Stimulated activated CD8-positive, alpha-beta memory T cell treated with anti-CD3 and anti-CD28 coated beads, Interleukin-12 subunit alpha, Interleukin-12 subunit beta, amount 100 ng/mL, for 4 hours (primary cell): Measurements from ENCODE around the gene PHF1.
"Not testable (repeated sequence)": the region's sequence is repeated elsewhere in the genome, so short reads cannot be mapped to it uniquely, and the experiment has no call there.

Experiments
- DNase-seq: peaks from one replicate; pipeline ENCODE4 v3.0.0-alpha.2; 2020; ENCODE audit warnings: low read depth

Gene PHF1

DNA sequence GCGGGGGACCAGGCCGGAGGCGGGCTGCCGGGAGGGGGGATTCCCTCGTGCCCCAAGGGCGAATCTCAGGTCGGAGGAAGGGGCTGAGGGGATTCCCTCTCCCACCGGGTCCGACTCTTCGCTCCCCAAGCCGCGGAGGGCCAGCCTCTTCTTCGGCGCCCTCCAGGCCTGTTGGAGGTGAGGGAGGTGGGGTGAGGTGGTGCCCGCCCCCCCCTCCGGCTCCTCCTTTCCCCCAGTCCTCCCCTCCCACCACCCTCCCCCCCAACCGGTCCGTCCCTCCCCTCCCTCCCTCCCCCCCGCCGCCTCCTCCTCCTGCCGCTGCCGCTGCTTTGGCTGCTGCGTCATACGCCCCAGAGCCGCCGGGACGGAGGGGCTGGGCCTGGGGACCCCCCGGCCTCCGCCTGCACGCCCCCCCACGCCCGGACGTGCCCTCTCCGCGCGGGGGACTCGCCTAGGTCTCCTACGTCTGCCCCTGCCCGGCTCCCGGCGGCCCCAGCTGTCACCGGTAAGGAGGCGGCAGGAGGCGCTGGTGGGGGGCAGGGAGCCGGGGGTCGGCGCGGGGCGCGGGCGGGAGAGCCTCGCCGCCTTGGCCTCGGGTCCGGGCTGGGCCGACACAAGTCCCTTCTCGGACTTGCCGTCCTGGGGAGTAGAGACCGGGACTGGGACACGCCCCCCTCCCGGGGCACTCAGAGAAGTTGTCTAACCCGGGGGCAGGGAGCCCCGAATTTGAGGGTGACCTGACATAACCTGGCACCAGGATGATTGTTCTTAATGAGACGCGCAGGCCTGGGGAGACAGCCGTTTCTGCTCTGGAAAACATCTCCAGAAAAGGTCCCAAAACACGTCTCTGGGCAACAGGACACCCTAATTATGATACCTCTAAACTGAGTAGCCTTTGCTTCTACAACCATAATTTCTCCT, at the start of gene PHF1:
Gene PHF1 (plus strand): TSS at position 304 of the 921 bp plus-strand sequence. CDS start 1,250 bp downstream, outside the sequence.
- DNase-seq = no peak

DNA sequence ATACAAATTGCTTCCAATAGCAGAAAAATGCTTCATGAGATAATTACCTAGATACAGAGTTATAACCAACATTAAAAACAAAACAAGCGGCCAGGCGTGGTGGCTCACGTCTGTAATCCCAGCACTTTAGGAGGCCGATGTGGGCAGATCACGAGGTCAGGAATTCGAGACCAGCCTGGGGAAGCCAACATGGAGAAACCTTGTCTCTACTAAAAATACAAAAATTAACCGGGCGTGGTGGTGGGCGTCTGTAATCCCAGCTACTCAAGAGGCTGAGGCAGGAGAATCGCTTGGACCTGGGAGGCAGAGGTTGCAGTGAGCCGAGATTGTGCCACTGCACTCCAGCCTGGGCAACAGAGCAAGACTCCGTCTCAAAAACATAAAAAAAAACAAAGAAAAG, 47.3 kb upstream of the PHF1 start:
- not testable (repeated sequence) for DNase-seq

DNA sequence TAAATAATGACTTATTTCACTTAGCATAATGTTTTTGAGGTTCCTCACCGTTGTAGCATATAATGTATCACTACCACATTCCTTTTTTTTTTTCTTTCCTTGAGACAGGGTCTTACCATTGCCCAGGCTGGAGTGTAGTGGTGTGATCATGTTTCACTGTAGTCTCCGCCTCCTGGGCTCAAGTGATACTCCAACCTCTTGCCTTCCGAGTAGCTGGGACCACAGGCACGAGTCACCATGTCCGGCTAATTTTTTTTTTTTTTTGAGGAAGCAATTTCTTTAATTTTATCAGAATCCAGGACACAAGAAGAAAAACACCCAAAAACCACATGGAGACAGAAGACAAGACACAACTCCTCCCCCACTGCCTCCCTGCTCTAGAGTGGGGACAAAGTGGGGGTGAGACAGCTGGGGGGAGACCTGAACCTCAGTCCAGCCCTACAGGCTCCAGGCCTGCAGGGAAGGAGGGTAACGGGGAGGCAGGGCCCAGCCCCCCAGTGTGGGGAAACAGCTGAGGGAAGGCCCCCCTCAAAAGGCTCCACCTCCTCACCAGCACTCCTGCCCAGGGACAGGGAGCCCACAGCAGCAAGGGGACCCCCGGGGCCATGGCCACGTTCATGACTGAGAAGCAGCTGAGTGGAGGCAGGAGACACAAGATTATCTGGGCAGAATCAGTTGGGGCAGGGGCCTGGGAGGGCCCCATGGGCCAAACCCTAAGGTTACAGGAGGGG, 46.2 kb upstream of the PHF1 start:
- not testable (repeated sequence) for DNase-seq

DNA sequence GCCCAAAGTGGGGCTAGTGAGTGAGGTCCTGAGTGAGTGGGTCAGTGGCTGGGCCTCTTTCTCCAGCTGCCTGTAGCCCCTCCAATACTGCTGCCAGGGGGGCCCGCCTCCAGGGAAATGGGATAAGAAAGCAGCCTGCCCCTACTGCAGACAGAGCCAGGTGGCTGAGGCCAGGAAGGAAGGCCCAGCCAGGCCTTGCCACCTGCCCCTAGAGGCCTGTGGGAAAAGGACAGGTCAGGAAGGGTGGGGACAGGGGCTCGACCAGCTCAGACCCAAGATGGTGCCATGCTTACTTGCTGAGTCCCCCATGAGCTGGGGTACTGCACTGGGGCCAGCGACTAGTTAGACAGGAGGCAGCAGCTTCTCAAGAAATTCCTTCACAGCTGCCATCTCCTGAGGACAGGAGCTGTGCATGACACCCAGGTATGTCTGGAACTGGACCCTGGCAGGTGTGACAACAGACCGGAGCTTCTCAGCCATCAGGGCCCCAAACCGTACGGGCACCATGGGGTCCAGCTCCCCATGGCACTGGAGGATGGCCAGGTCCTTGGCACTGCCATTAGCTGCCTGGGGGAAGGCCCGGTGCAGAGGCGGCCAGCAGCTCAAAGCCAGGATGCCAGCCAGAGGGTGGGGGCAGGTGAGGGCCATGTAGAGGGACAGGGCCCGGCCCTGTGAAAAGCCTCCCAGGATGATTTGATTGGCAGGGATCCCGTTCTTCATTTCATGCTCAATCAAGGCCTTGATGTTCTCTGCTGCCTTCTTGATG, 45.4 kb upstream of the PHF1 start:
- not testable (repeated sequence) for DNase-seq

DNA sequence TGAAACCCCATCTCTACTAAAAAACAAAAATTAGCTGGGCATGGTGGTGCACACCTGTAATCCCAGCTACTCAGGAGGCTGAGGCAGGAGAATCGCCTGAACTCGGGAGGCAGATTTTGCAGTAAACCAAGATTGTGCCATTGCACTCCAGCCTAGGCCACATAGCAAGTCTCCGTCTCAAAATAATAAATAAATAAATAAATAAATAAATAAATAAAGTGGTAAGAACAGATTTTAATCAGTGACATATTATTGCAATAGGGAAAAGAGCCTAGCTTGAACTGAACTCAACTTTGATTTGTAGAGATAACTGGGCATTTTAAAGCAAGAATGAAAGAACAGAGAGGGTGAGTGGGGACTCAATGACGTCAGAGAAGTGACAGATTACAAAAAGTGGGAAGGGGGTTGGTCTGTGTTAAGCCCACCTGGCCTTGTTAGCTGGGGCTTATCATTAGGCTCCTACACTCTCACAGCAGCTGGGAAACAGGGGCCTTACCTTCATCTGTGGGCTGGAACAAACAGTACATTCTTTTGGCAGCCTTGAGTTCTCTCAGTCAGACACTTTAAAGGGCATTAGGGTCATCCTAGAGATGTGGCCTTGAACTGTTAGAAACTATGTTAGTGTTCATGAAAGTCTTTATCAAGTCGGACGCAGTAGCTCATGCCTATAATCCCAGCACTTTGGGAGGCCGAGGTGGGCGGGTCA, 43.7 kb upstream of the PHF1 start:
- no peak for DNase-seq

DNA sequence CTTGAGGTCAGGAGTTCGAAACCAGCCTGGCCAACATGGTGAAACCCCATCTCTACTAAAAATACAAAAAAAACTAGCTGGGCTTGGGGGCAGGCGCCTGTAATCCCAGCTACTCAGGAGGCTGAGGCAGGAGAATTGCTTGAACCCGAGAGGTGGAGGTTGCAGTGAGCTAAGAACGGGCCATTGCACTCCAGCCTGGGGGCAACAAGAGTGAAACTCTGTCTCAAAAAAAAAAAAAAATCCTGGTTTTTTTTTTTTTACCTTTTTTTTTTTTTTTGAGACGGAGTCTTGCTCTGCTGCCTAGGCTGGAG, 43.1 kb upstream of the PHF1 start:
- not testable (repeated sequence) for DNase-seq

DNA sequence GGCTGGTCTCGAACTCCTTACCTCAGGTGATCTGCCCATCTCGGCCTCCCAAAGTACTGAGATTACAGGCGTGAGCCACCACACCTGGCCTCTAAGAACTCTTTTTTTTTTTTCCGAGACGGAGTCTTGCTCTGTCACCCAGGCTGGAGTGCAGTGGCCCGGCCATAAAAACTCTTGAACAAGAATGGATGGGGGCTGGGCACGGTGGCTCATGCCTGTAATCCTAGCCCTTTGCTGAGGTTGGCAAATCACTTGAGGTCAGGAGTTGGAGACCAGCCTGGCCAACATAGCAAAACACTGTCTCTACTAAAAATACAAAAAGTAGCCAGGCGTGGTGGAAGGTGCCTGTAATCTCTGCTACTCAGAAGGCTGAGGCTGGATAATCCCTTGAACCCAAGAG, 38.9 kb upstream of the PHF1 start:
- DNase-seq = not testable (repeated sequence)

DNA sequence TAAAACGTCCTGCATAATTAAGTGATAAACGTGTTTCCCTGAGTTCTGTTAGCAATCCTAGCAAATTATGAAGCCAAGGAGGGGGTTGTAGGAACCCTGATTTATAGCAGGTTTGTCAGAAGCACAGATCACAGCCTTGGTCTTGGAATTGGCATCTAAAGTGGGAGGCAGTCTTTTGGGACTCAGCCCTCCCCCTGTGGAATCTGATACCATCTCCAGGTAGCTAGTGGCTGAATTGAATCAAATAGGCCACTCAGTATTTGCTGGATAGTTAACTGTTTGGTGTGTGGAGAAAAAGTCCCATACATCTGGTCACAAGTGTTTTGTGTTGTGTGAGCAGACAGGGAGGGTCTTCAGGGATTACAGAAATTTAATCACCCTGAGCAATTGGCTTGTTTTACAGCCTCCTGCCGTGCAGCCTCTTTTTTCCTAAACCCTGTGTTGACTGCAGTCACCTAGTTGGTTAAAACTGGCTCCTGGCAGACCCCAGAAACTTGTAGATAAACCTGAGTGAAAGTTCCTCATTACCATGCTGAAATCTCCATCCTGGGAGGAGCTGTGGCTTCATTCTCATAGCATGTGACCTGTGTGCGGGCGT, 38.2 kb upstream of the PHF1 start:
- no peak for DNase-seq

DNA sequence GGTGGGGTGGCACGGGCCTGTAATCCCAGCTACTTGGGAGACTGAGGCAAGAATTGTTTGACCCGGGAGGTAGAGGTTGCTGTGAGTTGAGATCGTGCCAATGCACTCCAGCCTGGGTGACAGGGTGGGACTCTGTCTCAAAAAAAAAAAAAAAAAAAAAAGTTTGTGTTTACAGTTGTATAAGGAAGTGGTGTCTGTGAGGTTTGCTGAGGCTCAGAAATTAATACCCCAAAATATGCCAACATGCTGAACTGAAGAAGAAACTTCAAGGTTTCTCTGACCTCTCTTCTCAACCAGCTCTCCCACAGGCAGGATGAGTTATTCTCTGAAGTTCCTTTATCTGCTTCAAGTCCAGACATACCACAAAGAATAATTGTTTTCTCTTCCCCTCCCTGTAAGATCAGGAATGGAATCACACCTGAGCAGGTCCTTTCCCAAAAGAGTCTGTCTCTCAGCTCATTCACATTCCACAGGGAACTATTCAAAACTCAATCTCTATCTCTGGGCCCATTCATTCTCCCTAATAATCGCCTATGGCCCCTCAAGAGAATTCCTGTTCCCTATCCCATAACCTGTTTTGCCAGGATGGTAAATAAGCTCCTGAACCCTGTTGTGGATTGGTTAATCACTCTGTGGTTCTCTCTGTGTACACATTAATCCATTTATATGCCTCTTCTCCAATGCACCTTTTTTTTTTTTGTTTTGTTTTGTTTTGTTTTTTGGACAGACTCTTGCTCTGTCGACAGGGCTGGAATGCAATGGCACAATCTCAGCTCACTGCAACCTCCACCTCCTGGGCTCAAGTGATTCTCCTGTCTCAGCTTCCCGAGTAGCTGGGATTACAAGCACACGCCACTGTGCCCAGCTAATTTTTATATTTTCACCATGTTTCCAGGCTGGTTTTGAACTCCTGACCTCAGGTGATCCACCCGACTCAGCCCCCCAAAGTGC, 36.6 kb upstream of the PHF1 start:
- no peak for DNase-seq

DNA sequence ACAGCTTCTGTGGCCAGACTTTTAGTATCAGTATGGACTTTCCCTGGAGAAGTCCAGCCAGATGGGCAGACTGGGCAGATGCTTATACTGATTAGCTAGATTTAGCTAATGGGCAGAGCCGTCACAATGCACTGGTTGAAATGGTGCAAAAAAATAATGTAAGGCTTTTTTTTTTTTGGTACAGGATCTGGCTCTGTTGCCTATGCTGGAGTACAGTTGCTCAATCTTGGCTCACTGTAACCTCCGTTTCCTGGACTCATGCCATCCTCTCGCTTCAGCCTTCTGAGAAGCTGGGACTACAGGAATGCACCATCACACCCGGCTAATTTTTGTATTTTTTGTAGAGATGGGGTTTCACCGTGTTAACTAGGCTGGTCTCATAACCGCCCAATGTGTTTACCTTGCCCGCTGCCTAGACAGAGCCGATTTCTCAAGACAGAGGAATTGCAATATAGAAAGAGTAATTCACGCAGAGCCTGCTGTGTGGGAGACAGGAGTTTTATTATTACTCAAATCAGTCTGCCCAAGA, 35.6 kb upstream of the PHF1 start:
- DNase-seq = no peak

DNA sequence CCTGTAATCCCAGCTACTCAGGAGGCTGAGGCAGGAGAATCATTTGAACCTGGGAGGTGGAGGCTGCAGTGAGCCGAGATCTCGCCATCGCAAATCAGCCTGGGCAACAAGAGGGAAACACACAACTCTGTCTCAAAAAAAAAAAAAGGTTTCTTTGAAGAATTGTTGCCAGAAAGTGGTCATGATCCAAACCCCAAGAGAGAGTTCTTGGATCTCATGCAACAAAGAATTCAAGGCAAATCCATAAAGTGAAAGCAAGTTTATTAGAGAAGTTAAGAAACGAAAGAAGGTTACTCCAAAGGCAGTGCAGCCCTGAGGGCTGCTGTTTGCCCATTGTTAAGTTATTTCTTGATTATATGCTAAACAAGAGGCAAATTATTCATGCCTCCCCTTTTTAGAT, 33.6 kb upstream of the PHF1 start:
- DNase-seq = no peak

DNA sequence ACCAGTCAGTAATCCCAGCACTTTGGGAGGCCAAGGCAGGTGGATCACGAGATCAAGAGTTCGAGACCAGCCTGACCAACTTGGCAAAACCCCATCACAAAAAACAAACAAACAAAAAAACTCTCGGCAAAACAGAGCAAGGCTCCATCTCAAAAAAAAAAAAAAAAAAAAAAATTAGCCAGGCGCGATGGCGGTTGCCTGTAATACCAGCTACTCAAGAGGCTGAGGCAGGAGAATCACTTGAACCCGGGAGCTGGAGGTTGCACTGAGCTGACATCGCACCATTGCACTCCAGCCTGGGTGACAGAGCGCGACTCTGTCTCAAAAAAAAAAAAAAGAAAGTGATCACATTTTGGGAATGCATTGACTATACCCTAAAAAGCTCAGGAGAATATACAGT, 31.6 kb upstream of the PHF1 start:
- not testable (repeated sequence) for DNase-seq

DNA sequence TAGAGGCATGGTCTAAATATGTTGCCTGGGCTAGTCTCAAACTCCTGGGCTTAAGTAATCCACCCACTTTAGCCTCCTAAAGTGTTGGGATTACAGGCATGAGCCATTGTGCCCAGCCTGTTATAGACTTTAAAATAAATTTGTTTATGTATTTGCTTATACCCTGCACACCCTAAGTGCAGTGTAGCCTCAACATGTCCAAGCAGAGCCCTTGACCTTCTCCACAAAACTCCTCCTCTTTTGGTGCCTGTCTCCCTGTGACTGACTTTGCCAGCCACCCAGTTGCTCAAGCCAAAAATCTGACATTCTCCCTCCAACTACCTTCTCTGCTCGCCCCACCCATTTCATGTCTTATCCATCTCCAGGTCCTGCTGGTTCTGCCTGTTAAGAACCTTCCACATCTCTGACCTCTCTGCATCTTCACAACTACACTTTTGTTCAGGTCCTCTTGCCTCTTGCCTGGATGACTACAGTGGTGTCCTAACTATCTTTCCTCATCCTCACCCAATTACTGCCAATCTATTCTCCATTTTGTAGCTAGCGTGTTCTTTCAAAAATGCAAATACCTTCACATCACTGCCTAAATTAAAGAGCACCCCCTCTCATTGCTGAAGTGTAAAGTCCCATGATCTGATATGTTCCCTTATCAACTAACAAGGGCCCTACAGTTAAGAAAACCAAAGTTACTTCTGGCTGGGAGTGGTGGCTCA, 30.4 kb upstream of the PHF1 start:
- DNase-seq = no peak

DNA sequence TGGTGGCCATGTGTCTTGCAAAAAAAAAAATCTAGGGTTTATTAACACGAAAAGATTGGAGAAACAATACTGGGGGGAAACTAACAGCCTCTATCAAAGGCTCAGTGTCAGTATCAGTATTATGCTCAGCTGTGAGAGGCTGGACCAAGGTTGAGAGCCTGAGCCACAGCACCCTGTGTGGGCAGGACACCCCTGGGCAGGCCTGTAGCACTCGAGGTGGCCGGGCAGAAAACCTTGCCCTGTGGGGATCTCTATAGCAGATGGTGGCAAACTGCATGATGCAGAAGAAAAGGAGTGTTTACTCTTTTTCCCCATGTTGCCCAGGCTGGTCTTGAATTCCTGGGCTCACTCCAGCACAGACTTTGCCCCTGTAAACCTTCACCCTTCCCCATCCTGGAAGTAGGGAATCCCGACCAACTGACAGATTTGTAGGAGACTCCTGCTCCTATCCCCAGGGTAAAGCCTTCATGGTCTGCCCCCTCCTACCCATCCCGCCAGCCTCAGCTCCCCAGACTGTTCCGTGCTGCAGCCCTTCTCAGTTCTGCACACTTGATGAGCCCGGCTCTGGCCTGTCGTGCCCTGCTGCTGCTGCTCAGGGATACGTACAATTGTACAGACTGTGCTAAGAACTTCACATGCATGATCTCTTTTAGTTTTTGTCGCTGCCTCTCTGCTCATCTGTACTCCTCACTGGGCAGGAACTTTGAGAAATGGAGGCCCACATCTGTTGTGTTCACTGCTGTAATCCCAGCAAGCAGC, 27.2 kb upstream of the PHF1 start:
- no peak for DNase-seq

DNA sequence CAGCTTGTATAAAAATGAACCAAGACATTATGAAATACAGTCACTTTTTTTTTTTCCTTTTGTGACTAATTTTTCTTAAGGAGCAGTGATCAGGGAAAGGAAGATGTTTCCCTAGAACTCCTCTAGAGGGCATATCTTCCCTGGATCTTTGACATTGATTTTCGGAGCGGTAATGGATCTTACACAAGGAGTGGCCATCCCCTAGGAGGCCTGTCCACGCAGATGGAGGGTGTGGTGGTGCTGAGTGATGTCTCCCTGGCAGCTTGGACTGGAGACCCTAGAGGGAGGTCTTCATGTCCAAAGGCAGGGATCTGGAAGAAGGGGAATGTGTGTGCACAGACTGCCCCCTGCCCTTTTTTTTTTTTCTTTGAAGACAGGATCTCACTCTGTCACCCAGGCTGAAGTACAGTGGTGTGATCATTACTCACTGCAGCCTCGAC, 26.2 kb upstream of the PHF1 start:
- no peak for DNase-seq

DNA sequence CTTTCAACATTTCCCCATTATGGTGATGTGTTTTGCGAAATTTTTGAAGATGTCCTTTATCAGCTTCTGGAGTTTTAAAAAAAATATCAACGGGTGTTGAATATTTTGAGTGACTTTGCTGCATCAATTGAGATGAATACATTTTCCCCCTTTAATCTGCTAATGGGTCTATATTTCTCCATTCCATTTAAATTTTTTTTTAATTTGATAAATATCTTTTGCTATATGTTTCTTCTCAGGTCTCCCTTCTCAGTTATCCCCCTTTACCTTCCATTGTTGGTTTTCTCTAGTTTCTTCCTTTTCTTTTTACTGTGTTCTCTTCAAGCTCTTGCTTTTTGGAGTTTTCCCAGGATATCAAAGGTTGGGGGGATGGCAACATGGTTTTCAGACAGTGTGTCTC, 20.6 kb upstream of the PHF1 start:
- no peak for DNase-seq

DNA sequence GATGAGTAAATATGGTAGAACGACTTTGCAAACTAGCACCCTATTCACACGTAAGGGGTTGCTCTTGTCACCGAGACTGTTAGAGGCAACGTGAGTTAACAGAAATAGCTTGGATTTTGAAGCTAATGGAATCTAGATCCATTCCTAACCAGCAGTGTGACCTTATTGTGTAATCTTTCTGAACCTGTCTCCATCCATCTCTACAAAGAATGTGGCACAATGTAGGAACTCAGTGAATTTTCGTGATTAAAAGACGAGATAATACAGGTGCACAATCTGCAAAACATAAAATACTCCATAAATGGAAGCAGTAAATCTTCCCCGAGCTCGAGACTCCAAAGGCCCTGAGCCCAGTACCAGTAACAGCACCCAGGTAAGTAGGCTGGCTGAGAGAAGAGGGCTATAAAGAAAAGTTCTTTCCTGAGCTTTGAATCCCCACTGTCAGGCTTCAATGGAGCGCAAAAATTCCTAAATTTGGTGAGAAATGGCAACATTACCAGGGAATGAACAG, 20.0 kb upstream of the PHF1 start:
- no peak for DNase-seq

DNA sequence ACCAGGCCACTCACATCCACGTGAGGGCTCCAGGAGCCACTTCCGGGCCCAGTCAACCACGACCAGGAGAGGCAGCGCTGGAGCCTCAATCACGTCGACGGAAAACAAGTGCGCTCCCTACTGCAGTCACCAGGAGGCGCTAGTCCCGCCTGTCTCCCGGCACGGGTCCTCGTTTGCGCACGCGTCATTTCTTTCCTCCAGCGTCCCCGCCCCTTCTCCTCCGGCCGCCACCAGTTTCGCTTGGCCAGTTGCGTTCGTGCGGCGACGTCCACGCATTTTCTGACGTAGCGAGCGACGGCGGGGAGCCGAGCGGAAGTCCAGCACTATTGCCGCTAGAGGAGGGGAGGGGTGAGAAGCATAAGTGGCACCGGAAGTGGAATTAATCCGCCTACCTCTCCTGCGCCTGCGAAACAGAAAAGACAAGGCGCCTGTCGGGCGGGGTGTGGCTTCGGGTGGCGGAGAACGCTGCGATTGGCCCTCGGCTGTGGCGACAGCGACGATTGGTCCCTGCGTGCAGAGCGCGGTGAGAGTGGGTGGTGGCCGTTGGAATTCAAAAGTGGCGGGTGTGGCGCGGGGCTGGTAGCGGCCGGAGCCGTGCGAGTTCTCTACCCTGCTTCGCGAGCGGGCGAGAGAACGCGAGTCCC, 19.4 kb upstream of the PHF1 start, which contains the start of gene KIFC1:
Gene KIFC1 (plus strand): TSS at position 546 of the 644 bp plus-strand sequence. CDS start 163 bp downstream, outside the sequence.
- DNase-seq = peak; percentile 97
